Measurements from ENCODE around the gene KCNE3.

GRCh38 chr11:74429205-74429604, 38.1 kb downstream of the KCNE3 start:
- no peak for TF ChIP-seq CTCF (IDR thresholded peaks at IDR 0.05)
- TF ChIP-seq POLR2A (IDR thresholded peaks at IDR 0.05), result no peak
